WTC11 (cell line): ENCODE data around the gene MXD3. TPM values are rescaled to one million over a fixed set of nuclear protein-coding genes. Genes with fewer than 3 reads are reported as not detected.

Experiments used
- ATAC-seq: fragments of 200-7000 bp; cut with Tn5 transposase; 2 replicates; pipeline ENCODE4 v1.10.0; 2021; ENCODE audit warnings: mild to moderate bottlenecking, moderate library complexity
- CTCF ChIA-PET: fragments of 300-600 bp; sonication (Branson Sonifier 250); formaldehyde crosslinking; loops from one replicate; lab custom pipeline; 2021; ENCODE audit warnings: antibody characterized with exemption; lab: Charles Lee
- POLR2A ChIA-PET: fragments of 350-600 bp; sonication (Branson Sonifier 250); formaldehyde crosslinking; loops from one replicate; lab custom pipeline; 2021; ENCODE audit warnings: antibody characterized with exemption; lab: Charles Lee
- DNase-seq: peaks from one replicate; pipeline ENCODE4 v3.0.0; 2021; ENCODE audit warnings: low spot score
- H3K27ac Mint-ChIP-seq: 2 replicates; pipeline ENCODE4 v1.8.0; 2021; ENCODE audit warnings: mixed read lengths
- H3K27me3 Mint-ChIP-seq: 2 replicates; pipeline ENCODE4 v1.8.0; 2021; ENCODE audit warnings: low read depth, mild to moderate bottlenecking, moderate library complexity, mixed read lengths
- H3K36me3 Mint-ChIP-seq: 2 replicates; pipeline ENCODE4 v1.8.0; 2021; ENCODE audit warnings: mixed read lengths
- H3K4me1 Mint-ChIP-seq: 2 replicates; pipeline ENCODE4 v1.8.0; 2022; ENCODE audit warnings: mixed read lengths
- H3K4me3 Mint-ChIP-seq: 2 replicates; pipeline ENCODE4 v1.8.0; 2021; ENCODE audit warnings: mild to moderate bottlenecking, moderate library complexity, mixed read lengths
- H3K9me3 Mint-ChIP-seq: 2 replicates; pipeline ENCODE4 v1.8.0; 2021; ENCODE audit warnings: mixed read lengths
- ELF4 ChIP-seq: sonication (generic); formaldehyde crosslinking; IDR thresholded peaks from 2 replicates; pipeline ENCODE4 v1.8.1; 2022; ENCODE audit warnings: low read depth, mild to moderate bottlenecking, moderate library complexity, missing genetic modification reagents
- GTF2I ChIP-seq: fragments of 250-450 bp; sonication (Bioruptor Pico); conservative IDR thresholded peaks from 2 replicates; pipeline ENCODE4 v1.4.0; 2021; ENCODE audit warnings: mild to moderate bottlenecking
- HMGA2 ChIP-seq: fragments of 250-450 bp; sonication (Bioruptor Pico); IDR thresholded peaks from 2 replicates; pipeline ENCODE4 v1.4.0; 2021; ENCODE audit warnings: mild to moderate bottlenecking, moderate library complexity
- MYBL2 ChIP-seq: sonication (generic); formaldehyde crosslinking; IDR thresholded peaks from 2 replicates; pipeline ENCODE4 v1.8.1; 2023; ENCODE audit warnings: mild to moderate bottlenecking, moderate library complexity, missing genetic modification reagents
- NR2C2 ChIP-seq: sonication (generic); formaldehyde crosslinking; IDR thresholded peaks from 2 replicates; pipeline ENCODE4 v1.8.0; 2022; ENCODE audit warnings: mild to moderate bottlenecking, missing genetic modification reagents
- NR3C1 ChIP-seq: sonication (generic); formaldehyde crosslinking; conservative IDR thresholded peaks from 2 replicates; pipeline ENCODE4 v1.8.1; 2023; ENCODE audit warnings: low read depth, mild to moderate bottlenecking, missing genetic modification reagents
- TEAD4 ChIP-seq: sonication (generic); formaldehyde crosslinking; IDR thresholded peaks from 2 replicates; pipeline ENCODE4 v1.8.0; 2022; ENCODE audit warnings: mild to moderate bottlenecking, missing genetic modification reagents
- ZNF263 ChIP-seq: sonication (generic); formaldehyde crosslinking; IDR thresholded peaks from 2 replicates; pipeline ENCODE4 v1.8.1; 2022; ENCODE audit warnings: low read depth, mild to moderate bottlenecking, moderate library complexity, missing genetic modification reagents
- ZNF317 ChIP-seq: sonication (generic); formaldehyde crosslinking; IDR thresholded peaks from 2 replicates; pipeline ENCODE4 v1.8.1; 2023; ENCODE audit warnings: low read depth, mild to moderate bottlenecking, moderate library complexity, missing genetic modification reagents, borderline replicate concordance
- total RNA-seq: library from RNA; stranded (reverse); gene quantifications from 3 replicates; pipeline ENCODE4 v1.2.3, GENCODE V29; 2021
- TF ChIP-seq, protein P1 (sequence below): sonication (generic); formaldehyde crosslinking; IDR thresholded peaks from 2 replicates; pipeline ENCODE4 v1.8.0; 2022; ENCODE audit warnings: missing genetic modification reagents
- TF ChIP-seq, protein P2 (sequence below): fragments of 250-450 bp; sonication (Bioruptor Pico); IDR thresholded peaks from 2 replicates; pipeline ENCODE4 v1.9.0; 2021; ENCODE audit warnings: mild to moderate bottlenecking
- TF ChIP-seq, protein P3 (sequence below): sonication (generic); formaldehyde crosslinking; IDR thresholded peaks from 2 replicates; pipeline ENCODE4 v1.8.1; 2023; ENCODE audit warnings: mild to moderate bottlenecking, missing genetic modification reagents
- TF ChIP-seq, protein P4 (sequence below): fragments of 250-450 bp; sonication (Bioruptor Pico); IDR thresholded peaks from 2 replicates; pipeline ENCODE4 v1.9.0; 2021; ENCODE audit warnings: mild to moderate bottlenecking
- TF ChIP-seq, protein P5 (sequence below): sonication (generic); formaldehyde crosslinking; IDR thresholded peaks from 2 replicates; pipeline ENCODE4 v1.8.1; 2022; ENCODE audit warnings: low read depth, missing genetic modification reagents, borderline replicate concordance
- TF ChIP-seq, protein P6 (sequence below): fragments of 200-600 bp; IDR thresholded peaks from 2 replicates; pipeline ENCODE4 v1.8.0; 2022; ENCODE audit warnings: antibody characterized with exemption

Gene MXD3
- total RNA-seq, 1 experiment from 2014 or later, result 25.7 TPM

DNA sequence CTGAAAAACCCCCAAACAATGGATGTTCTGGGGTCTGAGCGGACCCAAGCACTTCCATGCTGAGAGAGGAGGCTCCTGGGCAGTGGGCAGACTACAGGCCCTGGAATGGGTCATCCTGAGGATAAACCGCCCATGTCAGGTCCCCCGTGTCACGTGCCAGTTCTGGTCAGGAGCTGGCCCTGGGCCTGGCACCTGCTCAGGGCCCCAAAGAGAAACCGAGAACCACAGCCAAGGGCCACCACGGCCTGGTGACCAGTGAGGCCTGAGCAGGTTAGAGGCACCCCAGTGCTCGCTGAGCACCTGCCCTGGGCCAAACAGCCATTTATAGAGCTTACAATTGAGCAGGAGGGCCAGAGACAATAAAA is 24.0 kb upstream of the MXD3 start (continued):
- TF ChIP-seq, protein P1, sequence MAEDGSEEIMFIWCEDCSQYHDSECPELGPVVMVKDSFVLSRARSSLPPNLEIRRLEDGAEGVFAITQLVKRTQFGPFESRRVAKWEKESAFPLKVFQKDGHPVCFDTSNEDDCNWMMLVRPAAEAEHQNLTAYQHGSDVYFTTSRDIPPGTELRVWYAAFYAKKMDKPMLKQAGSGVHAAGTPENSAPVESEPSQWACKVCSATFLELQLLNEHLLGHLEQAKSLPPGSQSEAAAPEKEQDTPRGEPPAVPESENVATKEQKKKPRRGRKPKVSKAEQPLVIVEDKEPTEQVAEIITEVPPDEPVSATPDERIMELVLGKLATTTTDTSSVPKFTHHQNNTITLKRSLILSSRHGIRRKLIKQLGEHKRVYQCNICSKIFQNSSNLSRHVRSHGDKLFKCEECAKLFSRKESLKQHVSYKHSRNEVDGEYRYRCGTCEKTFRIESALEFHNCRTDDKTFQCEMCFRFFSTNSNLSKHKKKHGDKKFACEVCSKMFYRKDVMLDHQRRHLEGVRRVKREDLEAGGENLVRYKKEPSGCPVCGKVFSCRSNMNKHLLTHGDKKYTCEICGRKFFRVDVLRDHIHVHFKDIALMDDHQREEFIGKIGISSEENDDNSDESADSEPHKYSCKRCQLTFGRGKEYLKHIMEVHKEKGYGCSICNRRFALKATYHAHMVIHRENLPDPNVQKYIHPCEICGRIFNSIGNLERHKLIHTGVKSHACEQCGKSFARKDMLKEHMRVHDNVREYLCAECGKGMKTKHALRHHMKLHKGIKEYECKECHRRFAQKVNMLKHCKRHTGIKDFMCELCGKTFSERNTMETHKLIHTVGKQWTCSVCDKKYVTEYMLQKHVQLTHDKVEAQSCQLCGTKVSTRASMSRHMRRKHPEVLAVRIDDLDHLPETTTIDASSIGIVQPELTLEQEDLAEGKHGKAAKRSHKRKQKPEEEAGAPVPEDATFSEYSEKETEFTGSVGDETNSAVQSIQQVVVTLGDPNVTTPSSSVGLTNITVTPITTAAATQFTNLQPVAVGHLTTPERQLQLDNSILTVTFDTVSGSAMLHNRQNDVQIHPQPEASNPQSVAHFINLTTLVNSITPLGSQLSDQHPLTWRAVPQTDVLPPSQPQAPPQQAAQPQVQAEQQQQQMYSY, result no peak
- TF ChIP-seq GTF2I (CRISPR knock-in tag) (no peak), NR3C1 (no peak), ZNF263 (CRISPR knock-in tag) (no peak), ZNF317 (CRISPR knock-in tag) (no peak), HMGA2 (no peak), MYBL2 (CRISPR knock-in tag) (no peak)
- TF ChIP-seq, protein P2, sequence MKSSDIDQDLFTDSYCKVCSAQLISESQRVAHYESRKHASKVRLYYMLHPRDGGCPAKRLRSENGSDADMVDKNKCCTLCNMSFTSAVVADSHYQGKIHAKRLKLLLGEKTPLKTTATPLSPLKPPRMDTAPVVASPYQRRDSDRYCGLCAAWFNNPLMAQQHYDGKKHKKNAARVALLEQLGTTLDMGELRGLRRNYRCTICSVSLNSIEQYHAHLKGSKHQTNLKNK, result no peak
- TF ChIP-seq, all 79 proteins: peak for 0

DNA sequence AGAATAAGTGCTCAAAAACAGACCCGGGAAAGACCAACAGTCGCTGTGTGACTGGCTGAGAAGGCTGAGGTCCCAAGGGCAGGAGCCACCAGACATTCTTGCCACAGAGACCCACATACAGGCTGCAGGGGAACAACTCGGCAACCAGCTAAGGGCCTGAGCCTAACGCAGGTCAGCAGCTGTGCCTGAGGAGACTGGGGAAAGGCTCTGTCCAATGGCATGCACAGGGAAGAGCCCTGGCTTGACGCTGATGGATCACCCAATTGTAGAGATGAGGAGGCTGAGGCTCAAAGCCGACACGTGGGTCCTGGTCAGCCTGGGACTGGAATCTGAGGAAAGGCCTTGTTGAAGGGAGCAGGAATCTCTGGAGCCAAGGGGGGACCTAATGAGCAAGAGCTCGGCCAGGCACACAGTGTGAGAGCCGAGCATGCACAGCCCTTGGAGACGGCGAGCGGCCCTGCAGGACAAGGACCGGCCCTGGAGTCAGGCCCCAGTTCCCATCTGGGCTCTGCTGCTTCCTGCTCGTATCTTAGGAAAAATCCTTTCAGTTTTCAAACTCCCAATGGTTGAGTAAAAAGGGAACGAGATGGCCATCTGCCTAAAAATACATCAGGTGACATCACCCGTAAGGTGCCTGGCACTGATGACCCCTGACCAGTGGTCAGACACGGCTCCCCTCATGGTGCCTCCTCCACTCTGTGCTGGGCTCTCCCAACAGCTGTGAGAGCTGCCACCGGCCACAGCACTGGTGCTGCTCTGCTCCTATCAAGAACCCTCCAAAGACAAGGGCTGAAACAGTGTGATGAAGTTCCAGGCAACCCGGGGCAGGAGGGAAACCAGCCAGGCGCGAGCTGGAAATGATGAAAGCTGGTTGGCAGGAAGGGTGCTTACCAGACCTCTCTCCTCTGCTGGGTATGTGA is 23.3 kb upstream of the MXD3 start:
- Mint-ChIP-seq H3K4me3 (no peak overlapping the region), H3K9me3 (no peaks in the 10 kb centered on the region), H3K27ac (peak overlapping the region; percentile 97), H3K4me1 (peaks cover 38% of the 10 kb centered on the region), H3K36me3 (peaks cover 57% of the 10 kb centered on the region), H3K27me3 (no peaks in the 10 kb centered on the region)
- TF ChIP-seq, protein P3, sequence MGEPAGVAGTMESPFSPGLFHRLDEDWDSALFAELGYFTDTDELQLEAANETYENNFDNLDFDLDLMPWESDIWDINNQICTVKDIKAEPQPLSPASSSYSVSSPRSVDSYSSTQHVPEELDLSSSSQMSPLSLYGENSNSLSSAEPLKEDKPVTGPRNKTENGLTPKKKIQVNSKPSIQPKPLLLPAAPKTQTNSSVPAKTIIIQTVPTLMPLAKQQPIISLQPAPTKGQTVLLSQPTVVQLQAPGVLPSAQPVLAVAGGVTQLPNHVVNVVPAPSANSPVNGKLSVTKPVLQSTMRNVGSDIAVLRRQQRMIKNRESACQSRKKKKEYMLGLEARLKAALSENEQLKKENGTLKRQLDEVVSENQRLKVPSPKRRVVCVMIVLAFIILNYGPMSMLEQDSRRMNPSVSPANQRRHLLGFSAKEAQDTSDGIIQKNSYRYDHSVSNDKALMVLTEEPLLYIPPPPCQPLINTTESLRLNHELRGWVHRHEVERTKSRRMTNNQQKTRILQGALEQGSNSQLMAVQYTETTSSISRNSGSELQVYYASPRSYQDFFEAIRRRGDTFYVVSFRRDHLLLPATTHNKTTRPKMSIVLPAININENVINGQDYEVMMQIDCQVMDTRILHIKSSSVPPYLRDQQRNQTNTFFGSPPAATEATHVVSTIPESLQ (CRISPR knock-in tag), result no peak
- TF ChIP-seq, protein P4, sequence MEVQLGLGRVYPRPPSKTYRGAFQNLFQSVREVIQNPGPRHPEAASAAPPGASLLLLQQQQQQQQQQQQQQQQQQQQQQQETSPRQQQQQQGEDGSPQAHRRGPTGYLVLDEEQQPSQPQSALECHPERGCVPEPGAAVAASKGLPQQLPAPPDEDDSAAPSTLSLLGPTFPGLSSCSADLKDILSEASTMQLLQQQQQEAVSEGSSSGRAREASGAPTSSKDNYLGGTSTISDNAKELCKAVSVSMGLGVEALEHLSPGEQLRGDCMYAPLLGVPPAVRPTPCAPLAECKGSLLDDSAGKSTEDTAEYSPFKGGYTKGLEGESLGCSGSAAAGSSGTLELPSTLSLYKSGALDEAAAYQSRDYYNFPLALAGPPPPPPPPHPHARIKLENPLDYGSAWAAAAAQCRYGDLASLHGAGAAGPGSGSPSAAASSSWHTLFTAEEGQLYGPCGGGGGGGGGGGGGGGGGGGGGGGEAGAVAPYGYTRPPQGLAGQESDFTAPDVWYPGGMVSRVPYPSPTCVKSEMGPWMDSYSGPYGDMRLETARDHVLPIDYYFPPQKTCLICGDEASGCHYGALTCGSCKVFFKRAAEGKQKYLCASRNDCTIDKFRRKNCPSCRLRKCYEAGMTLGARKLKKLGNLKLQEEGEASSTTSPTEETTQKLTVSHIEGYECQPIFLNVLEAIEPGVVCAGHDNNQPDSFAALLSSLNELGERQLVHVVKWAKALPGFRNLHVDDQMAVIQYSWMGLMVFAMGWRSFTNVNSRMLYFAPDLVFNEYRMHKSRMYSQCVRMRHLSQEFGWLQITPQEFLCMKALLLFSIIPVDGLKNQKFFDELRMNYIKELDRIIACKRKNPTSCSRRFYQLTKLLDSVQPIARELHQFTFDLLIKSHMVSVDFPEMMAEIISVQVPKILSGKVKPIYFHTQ (CRISPR knock-in tag), result no peak
- TF ChIP-seq, protein P5, sequence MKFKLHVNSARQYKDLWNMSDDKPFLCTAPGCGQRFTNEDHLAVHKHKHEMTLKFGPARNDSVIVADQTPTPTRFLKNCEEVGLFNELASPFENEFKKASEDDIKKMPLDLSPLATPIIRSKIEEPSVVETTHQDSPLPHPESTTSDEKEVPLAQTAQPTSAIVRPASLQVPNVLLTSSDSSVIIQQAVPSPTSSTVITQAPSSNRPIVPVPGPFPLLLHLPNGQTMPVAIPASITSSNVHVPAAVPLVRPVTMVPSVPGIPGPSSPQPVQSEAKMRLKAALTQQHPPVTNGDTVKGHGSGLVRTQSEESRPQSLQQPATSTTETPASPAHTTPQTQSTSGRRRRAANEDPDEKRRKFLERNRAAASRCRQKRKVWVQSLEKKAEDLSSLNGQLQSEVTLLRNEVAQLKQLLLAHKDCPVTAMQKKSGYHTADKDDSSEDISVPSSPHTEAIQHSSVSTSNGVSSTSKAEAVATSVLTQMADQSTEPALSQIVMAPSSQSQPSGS, result no peak
- TF ChIP-seq ELF4 (CRISPR knock-in tag), result no peak
- TF ChIP-seq NR2C2 (CRISPR knock-in tag), result no peak
- TF ChIP-seq GTF2I (CRISPR knock-in tag), result no peak
- no peak for TF ChIP-seq TEAD4 (CRISPR knock-in tag)
- TF ChIP-seq, protein P6, sequence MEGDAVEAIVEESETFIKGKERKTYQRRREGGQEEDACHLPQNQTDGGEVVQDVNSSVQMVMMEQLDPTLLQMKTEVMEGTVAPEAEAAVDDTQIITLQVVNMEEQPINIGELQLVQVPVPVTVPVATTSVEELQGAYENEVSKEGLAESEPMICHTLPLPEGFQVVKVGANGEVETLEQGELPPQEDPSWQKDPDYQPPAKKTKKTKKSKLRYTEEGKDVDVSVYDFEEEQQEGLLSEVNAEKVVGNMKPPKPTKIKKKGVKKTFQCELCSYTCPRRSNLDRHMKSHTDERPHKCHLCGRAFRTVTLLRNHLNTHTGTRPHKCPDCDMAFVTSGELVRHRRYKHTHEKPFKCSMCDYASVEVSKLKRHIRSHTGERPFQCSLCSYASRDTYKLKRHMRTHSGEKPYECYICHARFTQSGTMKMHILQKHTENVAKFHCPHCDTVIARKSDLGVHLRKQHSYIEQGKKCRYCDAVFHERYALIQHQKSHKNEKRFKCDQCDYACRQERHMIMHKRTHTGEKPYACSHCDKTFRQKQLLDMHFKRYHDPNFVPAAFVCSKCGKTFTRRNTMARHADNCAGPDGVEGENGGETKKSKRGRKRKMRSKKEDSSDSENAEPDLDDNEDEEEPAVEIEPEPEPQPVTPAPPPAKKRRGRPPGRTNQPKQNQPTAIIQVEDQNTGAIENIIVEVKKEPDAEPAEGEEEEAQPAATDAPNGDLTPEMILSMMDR, result no peak
- ChIA-PET CTCF (interaction anchor here (0.6 to 2.5 kb wide), 5 partner anchors 9 to 36 kb away, joined by 6 to 23 read pairs (median 8); no protein-coding TSS in a partner anchor), POLR2A (no interaction called here)
- no peak for ATAC-seq
- DNase-seq, result no peak
